Measurements from ENCODE around the gene DIPK2A. TPM values are rescaled to one million over a fixed set of nuclear protein-coding genes. Genes with fewer than 3 reads are reported as not detected.

The DIPK2A gene
- total RNA-seq, 1 donor = 47.1 TPM

Other genes starting within 250 kb of the DIPK2A start
- 9.7 TPM for gene SLC9A9, start 123.4 kb upstream of the DIPK2A start, total RNA-seq